GM21619 (cell line): ENCODE measurements around the gene DPY19L2.
A peak's percentile ranks its signal among the peaks of the same experiment; 100 is the strongest.
"Not testable (repeated sequence)": the region's sequence is repeated elsewhere in the genome, so short reads cannot be mapped to it uniquely, and the experiment has no call there.

Experiments used
- ATAC-seq: cut with Tn5 transposase; IDR thresholded peaks from one replicate; pipeline ENCODE4 v1.9.1; 2021; ENCODE audit not compliant: unreplicated experiment

DPY19L2 gene

GRCh38 chr12:63668028-63668799, at the start of gene DPY19L2:
TSS of gene DPY19L2 (minus strand) at chr12:63668493. CDS start at chr12:63668393, 100 bp downstream.
- peak; percentile 66 for ATAC-seq

GRCh38 chr12:63716891-63717290, 48.6 kb upstream of the DPY19L2 start:
- ATAC-seq: not testable (repeated sequence)

- not testable (repeated sequence) for ATAC-seq
Observed at GRCh38 chr12:63715107-63715625, 46.9 kb upstream of the DPY19L2 start.

- ATAC-seq: not testable (repeated sequence)
Observed at GRCh38 chr12:63714409-63714808, 46.1 kb upstream of the DPY19L2 start.

GRCh38 chr12:63713681-63714075, 45.4 kb upstream of the DPY19L2 start:
- not testable (repeated sequence) for ATAC-seq

GRCh38 chr12:63712979-63713680, 44.8 kb upstream of the DPY19L2 start:
- not testable (repeated sequence) for ATAC-seq

GRCh38 chr12:63712376-63712974, 44.2 kb upstream of the DPY19L2 start:
- not testable (repeated sequence) for ATAC-seq

GRCh38 chr12:63711339-63711738, 43.0 kb upstream of the DPY19L2 start:
- not testable (repeated sequence) for ATAC-seq

GRCh38 chr12:63706336-63706735, 38.0 kb upstream of the DPY19L2 start:
- ATAC-seq: no peak

GRCh38 chr12:63699678-63700382, 31.5 kb upstream of the DPY19L2 start:
- ATAC-seq: not testable (repeated sequence)

- not testable (repeated sequence) for ATAC-seq
Observed at GRCh38 chr12:63699011-63699410, 30.7 kb upstream of the DPY19L2 start.

- ATAC-seq: not testable (repeated sequence)
Observed at GRCh38 chr12:63690837-63691236, 22.5 kb upstream of the DPY19L2 start.

GRCh38 chr12:63689141-63689540, 20.8 kb upstream of the DPY19L2 start:
- ATAC-seq: not testable (repeated sequence)

GRCh38 chr12:63686623-63687022, 18.3 kb upstream of the DPY19L2 start:
- not testable (repeated sequence) for ATAC-seq

GRCh38 chr12:63685789-63686188, 17.5 kb upstream of the DPY19L2 start:
- ATAC-seq: not testable (repeated sequence)

- ATAC-seq: not testable (repeated sequence)
Observed at GRCh38 chr12:63682617-63683016, 14.3 kb upstream of the DPY19L2 start.

GRCh38 chr12:63680758-63681157, 12.5 kb upstream of the DPY19L2 start:
- ATAC-seq: not testable (repeated sequence)

GRCh38 chr12:63672550-63672949, 4.3 kb upstream of the DPY19L2 start:
- not testable (repeated sequence) for ATAC-seq

- ATAC-seq: not testable (repeated sequence)
Observed at GRCh38 chr12:63669936-63670335, 1.6 kb upstream of the DPY19L2 start.

GRCh38 chr12:63669427-63669826, 1.1 kb upstream of the DPY19L2 start:
- ATAC-seq: not testable (repeated sequence)
